Activated T-cell treated with anti-CD3 and anti-CD28 coated beads for 1 hour (primary cell): ENCODE results near the gene ACOX1.

Experiments used
- DNase-seq: peaks from one replicate; pipeline ENCODE4 v3.0.0-alpha.2; 2020; ENCODE audit warnings: low read depth

The ACOX1 gene

GRCh38 chr17:75908201-75908600 lies 70.8 kb downstream of the ACOX1 start:
- no peak for DNase-seq

- DNase-seq = no peak
Observed at GRCh38 chr17:75906143-75906884, 72.7 kb downstream of the ACOX1 start.

GRCh38 chr17:75904749-75905521 lies 74.0 kb downstream of the ACOX1 start, which contains the start of gene MRPL38:
Gene MRPL38 (minus strand): TSS chr17:75904884. CDS start chr17:75904875, 9 bp downstream.
- DNase-seq = peak; percentile 85

GRCh38 chr17:75902406-75902805 lies 76.6 kb downstream of the ACOX1 start:
- DNase-seq = no peak

GRCh38 chr17:75901727-75902126 lies 77.2 kb downstream of the ACOX1 start:
- no peak for DNase-seq

- DNase-seq = no peak
Observed at GRCh38 chr17:75900691-75901533, 78.1 kb downstream of the ACOX1 start.

GRCh38 chr17:75899767-75900468 lies 79.0 kb downstream of the ACOX1 start:
- no peak for DNase-seq

GRCh38 chr17:75899353-75899752 lies 79.6 kb downstream of the ACOX1 start:
- no peak for DNase-seq

- DNase-seq = no peak
Observed at GRCh38 chr17:75898791-75899190, 80.2 kb downstream of the ACOX1 start.

GRCh38 chr17:75898065-75898464 lies 80.9 kb downstream of the ACOX1 start:
- DNase-seq = no peak

- DNase-seq = no peak
Observed at GRCh38 chr17:75897160-75898019, 81.6 kb downstream of the ACOX1 start.

GRCh38 chr17:75896415-75897159 lies 82.4 kb downstream of the ACOX1 start, which contains the start of gene TRIM65:
Gene TRIM65 (minus strand): TSS chr17:75896951. CDS start chr17:75896937, 14 bp downstream.
- DNase-seq = peak; percentile 66

- DNase-seq = no peak
Observed at GRCh38 chr17:75895370-75896155, 83.4 kb downstream of the ACOX1 start.

- no peak for DNase-seq
Observed at GRCh38 chr17:75894049-75894733, 84.8 kb downstream of the ACOX1 start.

GRCh38 chr17:75893305-75894048 lies 85.5 kb downstream of the ACOX1 start:
- no peak for DNase-seq

GRCh38 chr17:75892556-75893224 lies 86.3 kb downstream of the ACOX1 start:
- no peak for DNase-seq
